ENCODE data around the gene SH3RF1.

The SH3RF1 gene

DNA sequence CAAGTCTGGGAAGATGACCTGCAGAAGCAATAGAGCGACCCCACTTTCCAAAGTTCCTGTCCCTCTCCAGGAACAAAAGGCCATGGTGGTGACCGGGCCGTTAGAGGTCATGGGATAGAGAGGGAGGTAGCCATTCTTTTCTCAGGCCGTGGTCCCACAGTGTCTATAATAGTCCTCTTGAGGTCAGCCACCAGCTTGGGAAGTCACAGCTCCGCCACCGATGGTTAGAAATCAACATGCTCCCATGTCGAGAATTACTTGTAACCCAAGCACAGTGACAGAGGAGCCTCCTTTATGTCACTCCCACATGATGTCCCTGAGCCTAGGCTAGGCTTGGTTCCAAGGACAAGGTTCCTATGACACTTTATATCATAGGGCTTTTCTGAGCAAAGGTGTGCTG is 212.4 kb downstream of the SH3RF1 start:
- no peak for DNase-seq

DNA sequence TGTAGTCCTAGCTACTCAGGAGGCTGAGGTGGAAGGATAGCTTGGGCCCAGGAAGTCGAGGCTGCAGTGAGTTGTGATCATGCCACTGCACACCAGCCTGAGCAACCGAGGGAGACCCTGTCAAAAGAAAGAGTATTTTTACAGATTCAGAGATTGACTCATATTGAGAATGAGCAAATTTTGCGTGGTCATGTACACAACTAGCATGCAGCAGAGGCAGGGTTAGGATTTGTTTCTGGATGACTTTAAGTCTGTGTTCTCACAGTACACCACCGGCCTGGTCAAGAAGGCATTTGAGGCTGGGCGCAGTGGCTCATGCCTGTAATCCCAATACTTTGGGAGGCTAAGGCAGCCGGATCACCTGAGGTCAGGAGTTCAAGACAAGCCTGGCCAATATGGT is 215.9 kb downstream of the SH3RF1 start:
- DNase-seq = no peak

DNA sequence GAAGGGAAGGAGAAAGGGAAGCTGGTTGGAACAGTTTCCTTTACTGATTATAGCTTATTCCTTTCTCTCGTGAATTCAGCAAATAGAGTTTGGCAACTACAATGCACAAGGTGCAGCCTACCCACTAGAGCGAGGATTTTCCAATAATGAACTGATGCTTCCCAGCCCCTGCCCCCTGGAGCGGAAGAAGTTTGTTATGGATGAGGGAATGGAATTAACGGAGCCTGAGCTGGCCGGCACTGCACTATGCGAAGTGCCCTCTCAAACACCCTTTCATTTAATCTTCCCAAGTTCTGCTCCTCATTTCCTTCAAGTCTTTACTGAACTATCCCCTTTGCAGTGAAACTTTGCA is 218.2 kb downstream of the SH3RF1 start:
- no peak for DNase-seq

DNA sequence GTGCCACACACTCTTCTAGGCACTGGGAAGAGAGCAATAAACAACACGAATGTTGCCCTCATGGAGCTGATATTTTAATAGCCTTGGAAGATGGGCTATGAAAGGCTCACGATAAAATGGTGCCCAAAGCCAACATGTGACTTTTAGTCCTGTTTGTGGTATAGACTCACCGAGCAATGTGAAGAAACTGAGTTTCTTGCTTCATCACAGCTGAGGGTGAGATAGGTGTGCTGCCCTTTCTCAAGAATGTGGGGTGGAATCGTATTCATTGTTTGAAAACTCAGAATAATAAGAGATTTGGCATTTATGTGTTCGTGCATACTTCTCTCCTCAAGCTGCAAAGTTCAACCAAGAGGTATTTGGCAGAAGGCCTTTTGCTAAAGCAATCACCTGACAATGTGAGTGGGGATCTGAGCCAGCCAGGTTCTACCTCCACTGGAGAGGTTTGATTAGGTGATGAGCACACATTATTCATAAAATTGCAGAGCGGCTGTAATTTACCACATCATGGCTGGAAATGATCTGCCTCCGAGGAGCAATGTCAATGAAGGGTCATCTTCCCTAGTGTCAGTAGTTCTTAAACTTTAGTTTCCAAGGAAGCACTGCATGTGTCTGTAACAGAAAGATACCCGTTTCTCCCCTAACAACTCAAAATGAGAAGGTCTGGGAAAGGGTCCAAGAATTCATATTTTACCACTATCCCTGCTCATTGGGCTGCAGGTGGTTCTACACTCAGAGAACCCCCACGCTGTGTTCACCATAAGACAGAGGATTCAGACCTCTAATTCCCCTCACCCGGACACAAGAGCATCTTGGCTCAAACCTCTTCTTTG is 218.8 kb downstream of the SH3RF1 start:
- DNase-seq = no peak

DNA sequence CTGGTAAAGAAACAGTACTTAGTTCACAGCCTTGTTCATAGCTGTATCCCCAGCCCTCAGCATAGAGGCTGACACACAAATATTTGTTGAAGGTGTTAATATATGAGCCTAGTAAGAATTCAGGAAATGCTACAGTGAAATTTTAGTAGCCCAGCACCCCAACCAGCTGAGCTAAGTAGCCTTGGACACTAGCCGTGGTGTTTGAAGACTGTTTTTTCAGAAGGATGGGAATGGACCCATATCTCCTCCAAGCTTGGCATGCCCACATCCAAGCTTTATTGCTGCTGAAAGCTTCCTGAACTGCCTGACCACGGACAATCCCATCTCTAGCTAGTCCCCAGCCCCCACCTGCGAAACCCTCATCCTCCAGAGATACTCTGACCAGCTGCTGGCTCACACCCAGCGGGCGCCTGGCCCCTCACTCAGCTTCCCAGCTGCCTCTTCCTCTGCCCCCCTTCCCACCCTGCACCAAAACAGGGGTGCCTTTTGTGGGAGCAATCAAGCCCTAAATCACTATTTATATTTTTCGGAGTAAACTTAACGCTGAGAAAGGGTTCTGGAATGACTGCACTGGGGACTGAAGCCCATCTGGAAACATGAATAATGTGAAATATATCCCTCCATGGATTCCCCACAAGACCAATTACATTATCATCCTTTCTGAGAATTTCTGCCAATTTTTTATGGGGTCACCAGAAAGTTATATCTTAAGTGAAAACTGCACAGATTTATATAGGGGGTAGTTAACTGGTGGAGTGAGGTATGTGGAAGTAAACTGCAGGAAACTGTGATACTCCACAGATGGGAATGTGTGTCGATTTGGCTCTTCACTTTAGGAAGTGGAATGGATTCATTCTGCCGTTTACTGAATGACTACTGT is 219.6 kb downstream of the SH3RF1 start:
- no peak for DNase-seq

DNA sequence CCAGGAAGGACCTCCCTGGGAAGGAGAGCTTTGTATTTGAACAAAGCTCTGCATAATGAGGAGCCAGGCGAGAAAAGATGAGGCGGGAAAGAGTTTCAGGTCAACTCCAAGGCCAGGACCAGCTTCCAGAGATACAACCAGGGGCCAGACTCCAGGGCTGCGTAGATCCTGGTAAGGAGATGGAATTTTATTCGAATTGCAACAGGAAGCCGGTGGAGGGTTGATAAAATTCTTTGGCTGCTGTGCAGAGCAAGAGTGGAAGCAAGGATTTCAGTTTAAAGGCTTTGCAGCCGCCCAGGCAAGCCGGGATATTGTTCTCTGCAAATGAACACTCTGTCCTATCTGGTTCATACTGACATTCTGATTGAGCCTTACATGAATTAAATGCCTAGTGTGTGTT is 220.5 kb downstream of the SH3RF1 start:
- no peak for DNase-seq

DNA sequence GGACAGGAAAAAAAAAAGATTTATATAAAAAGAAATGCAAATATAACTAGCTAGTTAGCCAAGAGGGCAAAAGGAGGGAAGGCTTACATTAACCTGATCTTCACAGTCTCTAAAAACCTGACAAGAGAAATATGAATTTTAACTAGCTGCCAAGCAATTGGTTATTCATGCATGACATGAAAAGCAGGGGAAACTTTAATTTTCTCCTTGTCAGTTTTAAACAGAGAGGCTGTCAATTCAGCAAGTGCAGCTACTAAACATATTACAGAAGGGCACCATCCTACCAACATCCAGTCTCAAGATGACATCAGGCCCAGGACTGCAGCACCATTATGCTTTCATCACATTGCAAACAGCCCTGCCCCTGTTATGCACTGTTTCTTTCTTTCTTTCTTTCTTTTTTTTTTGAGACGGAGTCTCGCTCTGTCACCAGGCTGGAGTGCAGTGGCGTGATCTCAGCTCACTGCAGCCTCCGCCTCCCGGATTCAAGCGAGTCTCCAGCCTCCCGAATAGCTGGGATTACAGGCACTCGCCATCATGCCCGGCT is 221.8 kb downstream of the SH3RF1 start:
- DNase-seq = no peak

DNA sequence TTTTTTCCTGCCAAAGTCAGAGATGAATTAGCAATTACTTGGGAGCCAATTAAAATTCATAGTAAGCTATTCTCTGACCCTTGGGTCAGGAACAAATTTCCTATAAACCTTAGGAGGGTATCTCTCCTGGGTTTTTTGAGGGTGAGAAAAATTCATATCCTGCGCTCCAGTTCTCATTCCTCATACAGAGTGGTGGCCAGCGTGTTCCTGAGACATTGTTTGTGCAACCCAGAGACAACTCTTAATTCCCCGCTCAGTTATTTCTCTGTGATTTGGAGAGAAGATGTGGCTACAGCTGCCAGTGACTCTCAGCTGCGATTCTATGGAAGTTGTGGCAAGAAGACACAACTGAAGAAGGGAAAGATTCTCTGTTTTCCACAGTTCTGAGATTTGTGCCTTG is 222.8 kb downstream of the SH3RF1 start:
- no peak for DNase-seq

DNA sequence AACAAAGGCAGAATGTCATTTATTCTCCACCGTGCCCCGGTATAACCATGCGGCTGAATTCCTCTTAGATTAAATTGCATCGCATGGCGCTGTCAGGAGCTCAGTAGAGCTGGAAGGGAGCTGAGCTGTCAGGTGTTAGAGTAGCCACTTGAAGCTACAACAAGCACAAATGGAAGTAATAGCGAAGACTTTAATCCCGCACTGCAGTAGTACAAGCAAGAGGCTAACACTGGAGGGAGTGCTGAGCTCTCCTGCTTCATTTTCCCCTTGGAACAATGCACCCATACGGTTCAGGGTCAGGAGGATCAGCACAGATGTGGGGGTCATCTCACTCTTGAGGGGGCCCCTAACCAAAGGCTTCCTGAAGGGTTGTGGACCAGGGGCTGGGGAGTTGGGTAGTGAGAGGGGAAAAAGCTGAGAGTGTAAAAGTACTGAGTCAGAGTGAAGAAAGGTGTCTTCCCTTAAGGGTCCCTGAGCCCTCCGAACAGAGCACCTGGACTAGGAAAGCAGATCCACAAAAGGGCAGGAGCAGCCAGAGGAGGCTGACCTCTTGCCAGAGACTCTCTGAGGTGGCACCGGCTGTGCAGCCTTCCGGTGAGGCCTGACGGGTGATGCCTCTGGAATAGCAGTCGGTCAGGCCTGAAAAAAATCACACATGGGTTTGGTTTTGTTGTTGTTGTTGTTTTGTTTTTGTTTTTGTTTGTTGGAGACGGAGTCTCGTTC is 224.7 kb downstream of the SH3RF1 start:
- no peak for DNase-seq

DNA sequence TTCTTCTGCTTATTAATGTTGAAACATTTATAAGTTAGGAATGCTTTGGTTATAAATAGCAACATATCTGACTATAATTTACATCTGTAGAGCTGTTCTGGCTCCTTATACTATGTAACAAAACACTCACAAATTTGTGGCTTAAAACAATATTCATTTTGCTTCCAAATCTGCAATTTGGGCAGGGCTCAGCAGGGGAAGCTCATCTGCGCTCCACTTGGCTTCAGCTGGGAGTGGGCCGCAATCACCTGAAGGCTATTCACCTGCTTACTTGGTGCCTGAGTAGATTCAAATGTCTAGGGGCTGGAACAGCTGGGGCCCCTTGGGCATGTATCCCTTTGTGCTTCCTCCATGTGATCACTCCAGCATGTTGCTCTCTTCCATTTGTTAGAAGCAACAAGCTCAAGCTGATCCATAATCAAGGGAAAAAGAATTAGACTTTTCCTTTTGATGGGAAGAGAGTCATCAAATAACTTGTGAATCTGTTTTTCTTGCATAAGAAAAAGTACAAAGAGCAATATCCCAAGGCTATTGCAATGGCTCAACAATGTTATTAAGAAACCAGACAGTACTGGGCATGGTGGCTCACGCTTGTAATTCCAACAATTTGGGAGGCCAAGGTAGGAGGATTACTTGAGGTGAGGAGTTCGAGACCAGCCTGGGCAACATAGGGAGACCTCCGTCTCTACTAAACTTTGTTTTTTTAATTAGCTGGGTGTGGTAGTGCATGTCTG is 225.9 kb downstream of the SH3RF1 start:
- DNase-seq = no peak

Data from stimulated activated CD4-positive, alpha-beta T cell treated with anti-CD3 and anti-CD28 coated beads, Interleukin-12 subunit alpha, Interleukin-12 subunit beta, amount 100 ng/mL, for 4 hours (primary cell).